HepG2 (cell line): ENCODE data around the gene COL26A1. TPM values are rescaled to one million over a fixed set of nuclear protein-coding genes. Genes with fewer than 3 reads are reported as not detected.

ENCODE experiments used
- ATAC-seq: fragments of 200-7000 bp; cut with Tn5 transposase; 3 replicates; pipeline ENCODE4 v1.9.1; 2020; ENCODE audit warnings: mild to moderate bottlenecking, moderate library complexity
- BruUV-seq: library from RNA; stranded (reverse); fragments of 400-500 nt; replicated peaks from 2 replicates; lab custom pipeline; 2021; lab: Mats Ljungman, UMichigan
- CTCF ChIA-PET: fragments of 300-600 bp; formaldehyde crosslinking; extraction: SDS; loops from one replicate; lab custom pipeline; 2021; ENCODE audit warnings: low total read pairs, inconsistent platforms, low intra/inter-chr PET ratio; lab: Yijun Ruan, JAX
- POLR2A ChIA-PET: fragments of 350-600 bp; sonication (Branson Sonifier 250); formaldehyde crosslinking; loops from one replicate; lab custom pipeline; 2020; ENCODE audit warnings: antibody characterized with exemption, inconsistent platforms; lab: Yijun Ruan, JAX
- DNase-seq: peaks from one replicate; pipeline ENCODE4 v3.0.0-alpha.2; 2015; ENCODE audit warnings: low spot score
- FAIRE-seq: peaks from 3 replicates; lab custom pipeline; 2011; peaks lifted over from hg19 to GRCh38; lab: Jason Lieb, UNC
- H2AFZ ChIP-seq: one replicate; pipeline ENCODE4 v1.6.1; 2011; ENCODE audit warnings: low read length, inconsistent platforms
- H3K27ac ChIP-seq: fragments of 300-600 bp; 3 replicates; pipeline ENCODE4 v1.8.0; 2011; ENCODE audit warnings: mixed run types, mild to moderate bottlenecking, mixed read lengths, low read length, inconsistent platforms; ENCODE audit not compliant: insufficient read depth; ENCODE audit errors: extremely low read length
- H3K27me3 ChIP-seq, 2 experiments: fragments of 200-600 bp in 1 of 2; 2 replicates in 1 of 2; 3 replicates in 1 of 2; pipeline versions ENCODE4 v1.6.0 to v1.8.0; 2011; ENCODE audit warnings: low read length in 2 of 2, mild to moderate bottlenecking in 2 of 2, moderate library complexity in 2 of 2, inconsistent platforms in 1 of 2; ENCODE audit not compliant: insufficient read depth in 2 of 2, control insufficient read depth in 1 of 2
- H3K36me3 ChIP-seq, 2 experiments: fragments of 200-600 bp in 1 of 2; replicated peaks in 1 of 2; 2 replicates in 1 of 2; 3 replicates in 1 of 2; pipeline versions ENCODE4 v1.5.1 to v1.8.0; 2011; ENCODE audit warnings: low read length in 2 of 2, inconsistent platforms in 1 of 2; ENCODE audit not compliant: insufficient read depth in 2 of 2, control insufficient read depth in 1 of 2
- H3K4me1 ChIP-seq: 2 replicates; pipeline ENCODE4 v1.5.1; 2012; ENCODE audit warnings: low read length, inconsistent platforms; ENCODE audit not compliant: insufficient read depth
- H3K4me2 ChIP-seq: 2 replicates; pipeline ENCODE4 v1.6.0; 2011; ENCODE audit warnings: low read depth, low read length, inconsistent platforms
- H3K4me3 ChIP-seq, 3 experiments: fragments of 200-600 bp in 1 of 3; sonication (generic), shearing (Covaris generic) in 1 of 3; replicated peaks in 1 of 3; 2 replicates each; pipeline ENCODE4 v1.5.1; 2011 to 2016; ENCODE audit warnings: low read length in 3 of 3, inconsistent platforms in 2 of 3, low read depth in 2 of 3, mild to moderate bottlenecking in 2 of 3, control low read depth in 1 of 3, mixed read lengths in 1 of 3; ENCODE audit not compliant: insufficient read depth in 1 of 3
- H3K79me2 ChIP-seq: one replicate; pipeline ENCODE4 v1.6.1; 2011; ENCODE audit warnings: low read length, inconsistent platforms; ENCODE audit not compliant: insufficient read depth
- H3K9ac ChIP-seq: 2 replicates; pipeline ENCODE4 v1.6.0; 2011; ENCODE audit warnings: mild to moderate bottlenecking, low read depth, low read length, inconsistent platforms; ENCODE audit not compliant: insufficient read depth
- H3K9me3 ChIP-seq: 2 replicates; pipeline ENCODE4 v1.5.1; 2012; ENCODE audit warnings: mild to moderate bottlenecking, low read length
- H4K20me1 ChIP-seq: 2 replicates; pipeline ENCODE4 v1.6.0; 2011; ENCODE audit warnings: inconsistent platforms, mild to moderate bottlenecking, low read length, moderate library complexity; ENCODE audit not compliant: insufficient read depth
- FIP1L1 ChIP-seq: fragments of 200-400 bp; formaldehyde crosslinking; IDR thresholded peaks from 2 replicates; pipeline ENCODE4 v1.6.1; 2018; ENCODE audit warnings: low read depth, mild to moderate bottlenecking, low read length, moderate library complexity, borderline replicate concordance; ENCODE audit not compliant: insufficient read depth
- IRX3 ChIP-seq: sonication (generic); formaldehyde crosslinking; IDR thresholded peaks from 2 replicates; pipeline ENCODE4 v1.8.1; 2023; ENCODE audit warnings: mild to moderate bottlenecking, low read depth, missing genetic modification reagents, borderline replicate concordance
- KAT8 ChIP-seq: IDR thresholded peaks from 2 replicates; pipeline ENCODE4 v1.6.1; 2016; ENCODE audit warnings: missing genetic modification reagents, missing compliant biosample characterization
- KIAA2018 ChIP-seq: sonication (generic); formaldehyde crosslinking; IDR thresholded peaks from 2 replicates; pipeline ENCODE4 v1.5.0; 2020; ENCODE audit warnings: mild to moderate bottlenecking, missing genetic modification reagents, borderline replicate concordance
- MAZ ChIP-seq, 2 experiments: sonication (generic) in 1 of 2; formaldehyde crosslinking in 1 of 2; IDR thresholded peaks; 2 replicates each; pipeline versions ENCODE4 v1.5.0 to v1.6.1; 2012 to 2020; ENCODE audit warnings: low read depth in 2 of 2, mild to moderate bottlenecking in 2 of 2, borderline replicate concordance in 1 of 2, improper control_type of control experiment in 1 of 2, low read length in 1 of 2, missing genetic modification reagents in 1 of 2, moderate library complexity in 1 of 2
- MED13 ChIP-seq: sonication (generic); formaldehyde crosslinking; IDR thresholded peaks from 2 replicates; pipeline ENCODE4 v1.5.0; 2020; ENCODE audit warnings: missing genetic modification reagents
- SALL1 ChIP-seq: sonication (generic); formaldehyde crosslinking; IDR thresholded peaks from 2 replicates; pipeline ENCODE4 v1.8.0; 2022; ENCODE audit warnings: mild to moderate bottlenecking, missing genetic modification reagents
- SRSF1 ChIP-seq: fragments of 200-400 bp; formaldehyde crosslinking; optimal IDR thresholded peaks from 2 replicates; pipeline ENCODE3; 2017; ENCODE audit warnings: mild to moderate bottlenecking, low read depth, low read length, moderate library complexity
- ZSCAN29 ChIP-seq: sonication (generic); formaldehyde crosslinking; conservative IDR thresholded peaks from 2 replicates; pipeline ENCODE4 v1.4.0; 2020; ENCODE audit warnings: mild to moderate bottlenecking, missing genetic modification reagents
- ZSCAN9 ChIP-seq: IDR thresholded peaks from 2 replicates; pipeline ENCODE4 v1.6.1; 2016; ENCODE audit warnings: borderline replicate concordance
- WGBS: methylation state at CpG from one replicate; pipeline ENCODE4 v1.1.6; 2017; ENCODE audit warnings: low lambda C conversion rate; 5-methylcytosine and 5-hydroxymethylcytosine counted together
- in situ Hi-C: cut with HindIII; loops from 2 replicates; pipeline ENCODE4 v1.10.0; 2017; ENCODE audit warnings: low pct_unique_long_range_greater_than_20kb; ENCODE audit not compliant: extremely low pct_ligation_motif_present
- intact Hi-C: fragments of 100-400 bp; cut with micrococcal nuclease; formaldehyde crosslinking; loops from one replicate; pipeline ENCODE4 v1.10.0; 2022; ENCODE audit not compliant: unreplicated experiment
- polyA plus RNA-seq, 8 experiments: library from polyadenylated mRNA; depleted of rRNA in 3 of 8; stranded (reverse) in 7 of 8; unstranded in 1 of 8; fragments of >200 nt; fragmentation: Illumina TruSeq in 4 of 8; extraction: Trizol in 4 of 8; gene quantifications; 2 replicates each; pipeline versions ENCODE4 v1.2.1 to v1.2.3, GENCODE V29; 2011 to 2016; ENCODE audit warnings: low read depth in 4 of 8, missing spikeins in 1 of 8, mixed read lengths in 1 of 8; ENCODE audit not compliant: insufficient read depth in 1 of 8
- total RNA-seq, 5 experiments: library from RNA; depleted of rRNA; stranded (reverse); fragments of >200 nt; fragmentation: Illumina TruSeq; extraction: Trizol; gene quantifications; 2 replicates each; pipeline ENCODE4 v1.2.3, GENCODE V29; 2016; ENCODE audit warnings: low read depth in 1 of 5

The COL26A1 gene
- total and polyA plus RNA-seq, 2 of the 13 experiments (the other 11 are each of a cell fraction or from before 2014, with no cell fraction given): 7.8 to 9.2 TPM

GRCh38 chr7:101405474-101406067, 42.9 kb downstream of the COL26A1 start:
- H3K36me3 ChIP-seq: no peaks in the 10 kb centered on the region
- intact Hi-C loops: no loop called here

More at GRCh38 chr7:101405474-101406067, 42.9 kb downstream of the COL26A1 start:
- peaks cover 17% of the 10 kb centered on the region for H3K9me3 ChIP-seq
- ATAC-seq (no peak), DNase-seq (no peak)
- no TSS peak for BruUV-seq
- 80% methylated on average over 15 of the region's 16 CpGs for WGBS
- no peaks in the 10 kb centered on the region for H4K20me1 ChIP-seq
- H3K4me3 ChIP-seq: no peak overlapping the region
- H3K9ac ChIP-seq: no peak overlapping the region
- no peaks in the 10 kb centered on the region for H3K27me3 ChIP-seq
- no peaks in the 10 kb centered on the region for H3K79me2 ChIP-seq
- in situ Hi-C loops: no loop called here
- TF ChIP-seq FIP1L1 (no peak), MED13 (CRISPR knock-in tag) (no peak), KAT8 (CRISPR knock-in tag) (no peak), KIAA2018 (CRISPR knock-in tag) (no peak), IRX3 (no peak), SALL1 (CRISPR knock-in tag) (no peak), MAZ (IDR thresholded peaks at IDR 0.05; ENCODE audit: borderline replicate concordance, low read depth, low read length) (no peak), MAZ (CRISPR knock-in tag; IDR thresholded peaks at IDR 0.05; ENCODE audit: low read depth) (no peak), ZSCAN9 (no peak), ZSCAN29 (CRISPR knock-in tag) (no peak), SRSF1 (no peak)
- TF ChIP-seq, all 625 proteins: peak for 0
- ChIA-PET CTCF (no interaction called here), POLR2A (no interaction called here)
- FAIRE-seq: no peak
- no peaks in the 10 kb centered on the region; the same call in 1 of the 2 replicates for H3K4me1 ChIP-seq
- H3K27ac ChIP-seq: no peak overlapping the region
- H2AFZ ChIP-seq: no peak overlapping the region
- H3K4me2 ChIP-seq: no peak overlapping the region
